ENCODE results near the gene MKS1. TPM values are rescaled to one million over a fixed set of nuclear protein-coding genes. Genes with fewer than 3 reads are reported as not detected.

Gene MKS1
- total and polyA plus RNA-seq, 7 donors = 3.0 to 11.0 (median 6.8) TPM

GRCh38 chr17:58187675-58188074 is 31.4 kb downstream of the MKS1 start:
- Histone ChIP-seq H3K27ac (no peak overlapping the region), H3K4me1 (no peaks in the 10 kb centered on the region), H3K4me3 (no peak overlapping the region), H3K9me3 (no peaks in the 10 kb centered on the region), H3K36me3 (no peaks in the 10 kb centered on the region), H3K27me3 (peaks cover 0 to 36% (median 13%) of the 10 kb centered on the region in 3 donors)
- intact Hi-C loops (cut with DNase I) = no loop called here
- no peak for DNase-seq
- WGBS, 2 donors = 16 to 51% methylated on average over 7 of the region's 7 CpGs
- TF ChIP-seq EP300 (IDR thresholded peaks at IDR 0.05) (no peak), POLR2A (IDR thresholded peaks at IDR 0.05) (no peak), POLR2AphosphoS5 (IDR thresholded peaks at IDR 0.05) (no peak), CTCF (IDR thresholded peaks at IDR 0.05) (no peak)

DNA sequence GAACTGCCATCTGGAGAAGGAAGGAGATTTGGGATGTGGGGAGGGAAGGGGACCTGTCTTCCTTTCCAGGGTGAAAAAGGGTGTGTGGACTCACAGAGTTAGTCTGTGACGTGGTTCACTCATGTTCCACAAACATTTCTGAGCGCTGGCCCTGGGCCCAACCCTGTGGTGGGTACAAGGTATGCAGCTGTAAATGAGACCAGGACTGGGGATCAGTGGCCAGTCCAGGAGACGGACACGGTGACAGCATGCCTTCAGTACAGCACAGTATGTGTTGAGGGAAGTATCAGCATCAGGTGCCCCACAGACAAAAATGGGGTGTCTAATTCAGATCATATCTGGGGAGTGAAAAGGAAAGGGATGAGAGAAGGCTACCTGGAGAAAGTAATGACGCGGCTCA is 32.0 kb downstream of the MKS1 start:
- H3K27me3 ChIP-seq = peaks cover 0 to 32% (median 13%) of the 10 kb centered on the region in 3 donors
- no peaks in the 10 kb centered on the region for H3K36me3 ChIP-seq
- no peak overlapping the region for H3K4me3 ChIP-seq
- intact Hi-C loops (cut with DNase I) = no loop called here
- H3K9me3 ChIP-seq = no peaks in the 10 kb centered on the region
- H3K4me1 ChIP-seq = no peaks in the 10 kb centered on the region
- TF ChIP-seq POLR2AphosphoS5 (IDR thresholded peaks at IDR 0.05) (no peak), POLR2A (IDR thresholded peaks at IDR 0.05) (no peak), EP300 (IDR thresholded peaks at IDR 0.05) (no peak), CTCF (IDR thresholded peaks at IDR 0.05) (no peak)
- DNase-seq = no peak
- no peak overlapping the region for H3K27ac ChIP-seq
- 84 to 94% methylated on average over 6 of the region's 6 CpGs for WGBS, 2 donors

DNA sequence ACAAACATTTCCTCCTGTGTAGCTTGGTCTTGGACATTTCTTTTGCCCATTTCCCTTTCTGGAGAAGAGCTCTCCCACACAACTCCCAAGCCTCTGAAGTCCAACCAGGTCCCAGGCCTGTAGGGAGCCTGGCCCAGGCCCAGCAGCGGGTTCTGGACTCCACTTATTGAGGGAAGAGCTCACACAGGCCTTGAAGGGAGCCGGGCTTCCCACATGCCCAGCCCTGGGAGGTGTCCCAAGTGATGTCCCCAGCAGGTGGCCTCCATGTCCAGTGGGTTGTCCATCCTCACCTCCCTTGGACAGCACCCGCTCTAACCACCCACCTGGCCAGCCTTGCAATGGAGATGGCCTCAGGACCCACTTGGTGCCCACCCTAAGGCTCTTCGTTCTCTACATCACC is 32.5 kb downstream of the MKS1 start:
- no peak for TF ChIP-seq POLR2AphosphoS5 (IDR thresholded peaks at IDR 0.05)
- no peak for TF ChIP-seq CTCF (IDR thresholded peaks at IDR 0.05)
- TF ChIP-seq EP300 (IDR thresholded peaks at IDR 0.05) = no peak
- no peak for TF ChIP-seq POLR2A (IDR thresholded peaks at IDR 0.05)
- H3K4me1 ChIP-seq = no peaks in the 10 kb centered on the region
- no peak overlapping the region for H3K4me3 ChIP-seq
- WGBS, 2 donors = 79 to 89% methylated on average over 4 of the region's 4 CpGs
- DNase-seq = no peak
- H3K27ac ChIP-seq = no peak overlapping the region
- H3K9me3 ChIP-seq = no peaks in the 10 kb centered on the region
- intact Hi-C loops (cut with DNase I) = no loop called here
- H3K27me3 ChIP-seq = peaks cover 0 to 30% (median 9%) of the 10 kb centered on the region in 3 donors
- H3K36me3 ChIP-seq = no peaks in the 10 kb centered on the region

DNA sequence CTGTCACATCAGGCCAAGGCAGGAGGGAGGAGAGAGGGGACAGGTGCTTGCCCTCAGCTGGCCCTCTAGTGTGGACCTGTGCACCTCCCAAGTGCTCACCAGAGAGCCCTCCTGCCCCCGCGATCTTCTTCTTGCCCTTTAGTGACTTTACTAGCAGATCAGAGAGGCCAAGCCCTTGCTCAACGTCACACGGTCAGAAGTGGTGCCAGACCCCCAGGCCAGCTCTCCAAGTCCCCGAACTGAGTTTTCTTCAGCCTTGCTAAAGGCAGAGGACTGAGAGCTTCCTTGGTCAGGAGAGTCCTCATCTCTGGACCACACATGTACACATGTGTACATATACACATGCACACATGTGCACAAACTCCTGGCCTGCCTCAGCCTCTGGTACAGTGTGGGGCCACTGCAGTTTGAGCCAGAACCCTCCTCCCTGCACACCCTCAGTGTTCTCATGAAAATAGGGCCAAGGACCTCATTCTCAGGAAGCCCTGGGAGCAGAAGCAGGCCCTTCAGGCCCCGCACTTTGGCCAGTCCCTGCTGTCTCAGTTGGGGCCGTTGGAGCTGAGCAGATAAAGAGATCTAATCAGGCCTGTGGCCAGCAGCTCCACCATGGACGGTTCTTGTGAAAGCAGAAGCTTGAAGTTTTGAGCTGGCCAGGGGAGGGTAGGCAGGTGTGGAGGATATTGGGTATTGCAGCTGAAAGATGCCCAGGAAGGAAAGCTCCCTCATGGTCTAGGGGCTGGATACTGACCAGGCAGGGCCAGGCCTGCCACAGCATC is 33.9 kb downstream of the MKS1 start:
- H3K36me3 ChIP-seq = no peaks in the 10 kb centered on the region
- no peak for DNase-seq
- no peaks in the 10 kb centered on the region for H3K4me1 ChIP-seq
- TF ChIP-seq POLR2A (IDR thresholded peaks at IDR 0.05) (no peak), CTCF (IDR thresholded peaks at IDR 0.05) (no peak), POLR2AphosphoS5 (IDR thresholded peaks at IDR 0.05) (no peak)
- 78 to 81% methylated on average over 8 of the region's 8 CpGs for WGBS, 2 donors
- H3K27me3 ChIP-seq = peaks cover 0 to 20% (median 0%) of the 10 kb centered on the region in 3 donors
- no peaks in the 10 kb centered on the region for H3K9me3 ChIP-seq
- H3K4me3 ChIP-seq = no peak overlapping the region
- H3K27ac ChIP-seq = no peak overlapping the region
- intact Hi-C loops (cut with DNase I) = no loop called here

Data from sigmoid colon (tissue), 7 donors.